DND-41 (cell line): ENCODE measurements around the gene RALGAPA2.

ENCODE experiments used
- ATAC-seq: fragments of 200-7000 bp; cut with Tn5 transposase; 3 replicates; pipeline ENCODE4 v1.9.1; 2021; ENCODE audit warnings: low read depth; ENCODE audit not compliant: insufficient read depth
- DNase-seq: peaks from one replicate; pipeline ENCODE4 v3.0.0-alpha.2; 2020
- H2AFZ ChIP-seq: 2 replicates; pipeline ENCODE4 v1.6.0; 2012; ENCODE audit warnings: low read depth, low read length
- H3K27ac ChIP-seq: 2 replicates; pipeline ENCODE4 v1.5.1; 2012; ENCODE audit warnings: low read length, inconsistent platforms
- H3K27me3 ChIP-seq: fragments of 200-600 bp; sonication (generic); 2 replicates; pipeline ENCODE4 v1.6.0; 2012; ENCODE audit warnings: low read length, mild to moderate bottlenecking, inconsistent platforms; ENCODE audit not compliant: insufficient read depth, poor library complexity
- H3K36me3 ChIP-seq: 2 replicates; pipeline ENCODE4 v1.5.1; 2012; ENCODE audit warnings: low read length, inconsistent platforms; ENCODE audit not compliant: insufficient read depth
- H3K4me1 ChIP-seq: 2 replicates; pipeline ENCODE4 v1.5.1; 2012; ENCODE audit warnings: mild to moderate bottlenecking, low read length; ENCODE audit not compliant: insufficient read depth
- H3K4me2 ChIP-seq: 2 replicates; pipeline ENCODE4 v1.6.0; 2012; ENCODE audit warnings: mild to moderate bottlenecking, moderate library complexity, low read length, inconsistent platforms; ENCODE audit not compliant: insufficient read depth
- H3K4me3 ChIP-seq, 2 experiments: fragments of 200-600 bp in 1 of 2; shearing (Covaris generic) in 1 of 2; 2 replicates each; pipeline ENCODE4 v1.5.1; 2012 to 2016; ENCODE audit warnings: inconsistent platforms in 2 of 2, low read length in 2 of 2, mild to moderate bottlenecking in 2 of 2, low read depth in 1 of 2, moderate library complexity in 1 of 2
- H3K79me2 ChIP-seq: 2 replicates; pipeline ENCODE4 v1.6.0; 2012; ENCODE audit warnings: low read length, inconsistent platforms; ENCODE audit not compliant: insufficient read depth
- H3K9ac ChIP-seq: 2 replicates; pipeline ENCODE4 v1.6.0; 2012; ENCODE audit warnings: low read depth, mild to moderate bottlenecking, inconsistent platforms, low read length, moderate library complexity
- H3K9me3 ChIP-seq: 2 replicates; pipeline ENCODE4 v1.5.1; 2012; ENCODE audit warnings: low read length, moderate library complexity, mild to moderate bottlenecking, inconsistent platforms; ENCODE audit not compliant: insufficient read depth, severe bottlenecking
- H4K20me1 ChIP-seq: 2 replicates; pipeline ENCODE4 v1.6.0; 2012; ENCODE audit warnings: low read length; ENCODE audit not compliant: insufficient read depth
- EZH2 ChIP-seq: IDR thresholded peaks from 3 replicates; pipeline ENCODE4 v1.6.1; 2012; ENCODE audit warnings: borderline replicate concordance, low read depth, mild to moderate bottlenecking, moderate library complexity, low read length, inconsistent platforms; ENCODE audit not compliant: severe bottlenecking
- TF ChIP-seq, protein P1 (sequence below): IDR thresholded peaks from 2 replicates; pipeline ENCODE4 v1.5.1; 2012; ENCODE audit warnings: borderline replicate concordance, low read length, moderate library complexity, mild to moderate bottlenecking; ENCODE audit not compliant: poor library complexity, severe bottlenecking; ENCODE audit errors: extremely low read depth

RALGAPA2 gene

DNA sequence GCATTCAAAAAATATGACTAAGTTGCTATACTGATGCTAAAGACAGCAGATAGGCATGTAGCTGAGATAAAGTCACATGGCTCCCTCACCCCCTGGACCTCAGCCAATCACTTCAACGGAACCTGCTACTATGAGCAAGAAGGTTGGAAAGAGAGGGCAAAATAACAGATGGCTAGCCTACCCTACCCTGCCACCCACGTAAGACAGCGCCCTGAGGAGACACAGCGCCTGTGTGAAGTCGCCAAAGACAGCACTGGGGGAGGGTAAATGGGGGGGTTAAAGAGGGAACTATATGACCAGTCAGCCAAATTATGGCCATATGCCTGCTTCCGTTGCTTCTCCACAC is 163.2 kb downstream of the RALGAPA2 start:
- no peak overlapping the region for H3K9ac ChIP-seq
- no peaks in the 10 kb centered on the region for H4K20me1 ChIP-seq
- H3K9me3 ChIP-seq, result no peaks in the 10 kb centered on the region
- no peaks in the 10 kb centered on the region for H3K27me3 ChIP-seq
- no peak for TF ChIP-seq EZH2
- TF ChIP-seq, protein P1, sequence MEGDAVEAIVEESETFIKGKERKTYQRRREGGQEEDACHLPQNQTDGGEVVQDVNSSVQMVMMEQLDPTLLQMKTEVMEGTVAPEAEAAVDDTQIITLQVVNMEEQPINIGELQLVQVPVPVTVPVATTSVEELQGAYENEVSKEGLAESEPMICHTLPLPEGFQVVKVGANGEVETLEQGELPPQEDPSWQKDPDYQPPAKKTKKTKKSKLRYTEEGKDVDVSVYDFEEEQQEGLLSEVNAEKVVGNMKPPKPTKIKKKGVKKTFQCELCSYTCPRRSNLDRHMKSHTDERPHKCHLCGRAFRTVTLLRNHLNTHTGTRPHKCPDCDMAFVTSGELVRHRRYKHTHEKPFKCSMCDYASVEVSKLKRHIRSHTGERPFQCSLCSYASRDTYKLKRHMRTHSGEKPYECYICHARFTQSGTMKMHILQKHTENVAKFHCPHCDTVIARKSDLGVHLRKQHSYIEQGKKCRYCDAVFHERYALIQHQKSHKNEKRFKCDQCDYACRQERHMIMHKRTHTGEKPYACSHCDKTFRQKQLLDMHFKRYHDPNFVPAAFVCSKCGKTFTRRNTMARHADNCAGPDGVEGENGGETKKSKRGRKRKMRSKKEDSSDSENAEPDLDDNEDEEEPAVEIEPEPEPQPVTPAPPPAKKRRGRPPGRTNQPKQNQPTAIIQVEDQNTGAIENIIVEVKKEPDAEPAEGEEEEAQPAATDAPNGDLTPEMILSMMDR, result no peak
- no peak overlapping the region for H2AFZ ChIP-seq
- H3K36me3 ChIP-seq, result peaks cover 3% of the 10 kb centered on the region; the same call in 1 of the 2 replicates
- no peak overlapping the region for H3K4me3 ChIP-seq
- no peak for DNase-seq
- H3K4me1 ChIP-seq, result no peaks in the 10 kb centered on the region
- no peak overlapping the region for H3K4me2 ChIP-seq
- H3K79me2 ChIP-seq, result no peaks in the 10 kb centered on the region
- ATAC-seq, result no peak
- no peak overlapping the region for H3K27ac ChIP-seq

DNA sequence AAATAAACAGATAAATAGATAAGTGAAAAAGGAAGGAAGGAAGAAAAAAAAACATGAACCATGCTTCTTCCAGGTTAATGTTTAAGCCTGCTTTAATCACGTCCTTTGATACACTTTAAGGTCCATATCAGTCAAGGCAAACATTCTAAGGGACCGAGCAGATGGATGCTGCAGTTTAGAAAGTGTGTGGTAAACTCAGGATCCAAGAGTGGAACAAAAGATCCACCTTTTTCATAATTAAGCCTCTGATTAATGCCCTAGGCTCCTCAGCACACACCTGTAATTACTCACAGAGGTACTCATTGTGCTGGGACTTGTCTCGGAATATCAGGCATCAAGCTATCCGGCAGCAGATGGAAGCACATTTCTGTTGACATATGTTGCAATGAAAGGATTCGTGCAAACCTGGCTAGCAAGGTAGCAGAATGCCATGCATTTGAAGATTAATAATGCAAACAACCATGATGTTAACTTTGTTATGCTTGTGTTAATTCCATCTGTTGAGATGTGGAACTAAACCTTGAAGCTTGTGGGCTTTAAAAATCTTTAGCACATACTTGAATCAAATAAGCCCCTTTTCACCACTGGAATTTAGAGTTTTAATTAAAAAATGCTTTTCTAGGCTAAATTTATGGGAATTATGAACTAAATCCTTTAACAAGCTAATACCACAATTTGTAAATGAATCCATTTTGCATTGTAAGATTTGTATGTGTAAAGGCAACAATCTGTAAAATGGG is 163.7 kb downstream of the RALGAPA2 start:
- H3K4me3 ChIP-seq, result no peak overlapping the region
- H3K27ac ChIP-seq, result no peak overlapping the region

DNA sequence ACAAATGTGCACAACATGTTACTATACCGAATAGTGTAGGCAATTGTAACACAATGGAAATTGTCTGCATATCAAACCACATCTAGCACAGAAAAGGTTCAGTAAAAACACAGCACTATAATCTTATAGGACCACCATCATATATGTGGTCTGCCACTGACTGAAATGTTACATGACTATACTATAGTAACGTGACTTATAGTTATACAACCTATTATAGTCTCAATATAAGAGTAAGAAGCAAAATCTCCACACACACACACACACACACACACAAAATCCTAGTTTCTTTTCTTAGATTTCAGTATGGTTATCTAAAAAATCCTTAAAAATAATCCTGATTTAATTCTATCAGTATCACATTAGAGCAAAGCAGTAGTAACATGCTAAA is 164.6 kb downstream of the RALGAPA2 start:
- Histone ChIP-seq H4K20me1 (no peaks in the 10 kb centered on the region), H3K4me3 (no peak overlapping the region), H2AFZ (no peak overlapping the region), H3K4me1 (no peaks in the 10 kb centered on the region), H3K27me3 (no peaks in the 10 kb centered on the region), H3K27ac (no peak overlapping the region), H3K9me3 (no peaks in the 10 kb centered on the region), H3K36me3 (peaks cover 3% of the 10 kb centered on the region; the same call in 1 of the 2 replicates), H3K9ac (no peak overlapping the region), H3K79me2 (no peaks in the 10 kb centered on the region), H3K4me2 (no peak overlapping the region)
- DNase-seq (no peak), ATAC-seq (no peak)
- no peak for TF ChIP-seq EZH2
- TF ChIP-seq, protein P1, result no peak

More for the DNA sequence above, 163.7 kb downstream of the RALGAPA2 start:
- no peak for DNase-seq
- TF ChIP-seq, protein P1, result no peak
- no peak for TF ChIP-seq EZH2
- H3K9ac ChIP-seq, result no peak overlapping the region
- no peak for ATAC-seq
- peaks cover 3% of the 10 kb centered on the region; the same call in 1 of the 2 replicates for H3K36me3 ChIP-seq
- no peaks in the 10 kb centered on the region for H3K4me1 ChIP-seq
- H3K79me2 ChIP-seq, result no peaks in the 10 kb centered on the region
- no peak overlapping the region for H3K4me2 ChIP-seq
- H4K20me1 ChIP-seq, result no peaks in the 10 kb centered on the region
- no peaks in the 10 kb centered on the region for H3K27me3 ChIP-seq
- H3K9me3 ChIP-seq, result no peaks in the 10 kb centered on the region
- no peak overlapping the region for H2AFZ ChIP-seq
